PC-3 (cell line): ENCODE results near the gene SEMA5A. TPM values are rescaled to one million over a fixed set of nuclear protein-coding genes. Genes with fewer than 3 reads are reported as not detected.

ENCODE experiments used
- ATAC-seq: fragments of 200-7000 bp; cut with Tn5 transposase; 2 replicates; pipeline ENCODE4 v1.9.1; 2020; ENCODE audit warnings: mild to moderate bottlenecking, moderate library complexity
- BruUV-seq: library from RNA; stranded (reverse); fragments of 400-500 nt; replicated peaks from 2 replicates; lab custom pipeline; 2021; lab: Mats Ljungman, UMichigan
- CTCF ChIA-PET: fragments of 300-600 bp; sonication (Branson Sonifier 250); formaldehyde crosslinking; loops from one replicate; lab custom pipeline; 2022; ENCODE audit warnings: antibody characterized with exemption; lab: Charles Lee
- POLR2A ChIA-PET: fragments of 300-600 bp; sonication (Branson Sonifier 250); formaldehyde crosslinking; loops from one replicate; lab custom pipeline; 2022; ENCODE audit warnings: antibody characterized with exemption; ENCODE audit not compliant: unreplicated experiment; lab: Charles Lee
- DNase-seq: peaks from one replicate; pipeline ENCODE4 v3.0.0-alpha.2; 2015
- H2AFZ ChIP-seq: fragments of 300-600 bp; sonication (generic); 2 replicates; pipeline ENCODE4 v1.6.0; 2016; ENCODE audit warnings: antibody characterized with exemption, low read length
- H3F3A ChIP-seq: fragments of 300-600 bp; sonication (generic); one replicate; pipeline ENCODE4 v1.6.0; 2017; ENCODE audit warnings: antibody characterized with exemption, low read length, control low read depth, mild to moderate bottlenecking; ENCODE audit not compliant: unreplicated experiment
- H3K27ac ChIP-seq: fragments of 300-600 bp; sonication (generic); 2 replicates; pipeline ENCODE4 v1.5.1; 2016; ENCODE audit warnings: mild to moderate bottlenecking, low read length
- H3K27me3 ChIP-seq: fragments of 300-600 bp; sonication (generic); 2 replicates; pipeline ENCODE4 v1.6.1; 2016; ENCODE audit warnings: low read length, mixed read lengths
- H3K36me3 ChIP-seq: fragments of 300-600 bp; sonication (generic); 2 replicates; pipeline ENCODE4 v1.6.1; 2016; ENCODE audit warnings: low read depth, mixed run types, low read length, mixed read lengths
- H3K4me1 ChIP-seq: fragments of 300-600 bp; sonication (generic); 2 replicates; pipeline ENCODE4 v1.5.1; 2016; ENCODE audit warnings: low read length; ENCODE audit not compliant: insufficient read depth
- H3K4me2 ChIP-seq: fragments of 300-600 bp; sonication (generic); 2 replicates; pipeline ENCODE4 v1.6.0; 2016; ENCODE audit warnings: low read length
- H3K4me3 ChIP-seq: fragments of 300-600 bp; sonication (generic); 2 replicates; pipeline ENCODE4 v1.5.1; 2016; ENCODE audit warnings: mild to moderate bottlenecking, low read length, mixed read lengths
- H3K79me2 ChIP-seq: fragments of 300-600 bp; sonication (generic); 2 replicates; pipeline ENCODE4 v1.6.1; 2017; ENCODE audit warnings: low read length, mixed read lengths
- H3K9ac ChIP-seq: fragments of 300-600 bp; sonication (generic); 2 replicates; pipeline ENCODE4 v1.6.0; 2016; ENCODE audit warnings: mild to moderate bottlenecking, low read length
- H3K9me2 ChIP-seq: fragments of 300-600 bp; sonication (generic); replicated peaks from 2 replicates; pipeline ENCODE4 v1.6.1; 2016; ENCODE audit warnings: mixed run types, low read length, mixed read lengths
- H3K9me3 ChIP-seq: fragments of 300-600 bp; sonication (generic); 2 replicates; pipeline ENCODE4 v1.6.1; 2016; ENCODE audit warnings: low read length, mixed read lengths
- H4K20me1 ChIP-seq: fragments of 300-600 bp; sonication (generic); 2 replicates; pipeline ENCODE4 v1.6.1; 2016; ENCODE audit warnings: low read length, mixed read lengths
- EZH2 ChIP-seq: fragments of 300-600 bp; sonication (generic); IDR thresholded peaks from one replicate; pipeline ENCODE4 v1.6.1; 2017; ENCODE audit warnings: antibody characterized with exemption, mild to moderate bottlenecking, low read length; ENCODE audit not compliant: unreplicated experiment
- EZH2phosphoT487 ChIP-seq: fragments of 300-600 bp; sonication (generic); IDR thresholded peaks from 2 replicates; pipeline ENCODE4 v1.6.1; 2018; ENCODE audit warnings: mild to moderate bottlenecking, antibody characterized with exemption, low read length, borderline replicate concordance
- intact Hi-C: fragments of 100-400 bp; cut with micrococcal nuclease; formaldehyde crosslinking; loops from 2 replicates; pipeline ENCODE4 v1.9.0; 2023
- total RNA-seq: library from RNA; depleted of rRNA; stranded (reverse); fragments of >200 nt; gene quantifications from 2 replicates; pipeline ENCODE4 v1.2.3, GENCODE V29; 2014
- TF ChIP-seq, protein P1 (sequence below): fragments of 300-600 bp; sonication (generic); conservative IDR thresholded peaks from 2 replicates; pipeline ENCODE4 v1.5.1; 2017; ENCODE audit warnings: antibody characterized with exemption, low read depth, mild to moderate bottlenecking, low read length

Gene SEMA5A
- total RNA-seq, 1 experiment from 2014 or later, result 4.4 TPM

DNA sequence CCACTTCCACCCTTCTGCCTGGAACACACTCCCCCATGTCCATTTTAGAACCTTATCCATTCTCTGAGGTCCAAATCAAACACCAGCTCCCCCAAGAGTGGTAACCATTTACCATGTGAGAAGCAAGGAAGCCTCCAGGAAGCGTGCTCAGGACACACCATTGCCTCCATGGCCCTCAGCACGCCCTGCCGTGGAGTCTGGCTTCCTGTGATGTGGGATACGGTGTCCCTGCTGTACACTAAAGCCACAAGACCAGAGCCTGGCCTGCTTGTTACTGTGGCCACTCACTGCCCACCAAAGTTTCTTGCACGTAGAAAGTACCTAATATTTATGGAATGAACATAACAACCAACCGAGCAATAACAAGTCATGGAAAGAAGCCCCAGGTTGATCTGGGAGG, 151.7 kb downstream of the SEMA5A start:
- intact Hi-C loops, result no loop called here
- DNase-seq, result no peak
- Histone ChIP-seq H3K9ac (no peak overlapping the region), H3K27me3 (no peaks in the 10 kb centered on the region), H3K36me3 (no peaks in the 10 kb centered on the region), H4K20me1 (no peaks in the 10 kb centered on the region), H3K4me2 (no peak overlapping the region), H3F3A (no peaks in the 10 kb centered on the region), H3K9me3 (no peaks in the 10 kb centered on the region), H3K27ac (no peak overlapping the region), H3K4me1 (no peaks in the 10 kb centered on the region), H3K79me2 (no peaks in the 10 kb centered on the region), H3K4me3 (no peak overlapping the region), H3K9me2 (no peaks in the 10 kb centered on the region), H2AFZ (no peak overlapping the region)
- ChIA-PET CTCF (no interaction called here), POLR2A (no interaction called here)
- no peak for TF ChIP-seq EZH2
- ATAC-seq, result no peak
- BruUV-seq, result no TSS peak

DNA sequence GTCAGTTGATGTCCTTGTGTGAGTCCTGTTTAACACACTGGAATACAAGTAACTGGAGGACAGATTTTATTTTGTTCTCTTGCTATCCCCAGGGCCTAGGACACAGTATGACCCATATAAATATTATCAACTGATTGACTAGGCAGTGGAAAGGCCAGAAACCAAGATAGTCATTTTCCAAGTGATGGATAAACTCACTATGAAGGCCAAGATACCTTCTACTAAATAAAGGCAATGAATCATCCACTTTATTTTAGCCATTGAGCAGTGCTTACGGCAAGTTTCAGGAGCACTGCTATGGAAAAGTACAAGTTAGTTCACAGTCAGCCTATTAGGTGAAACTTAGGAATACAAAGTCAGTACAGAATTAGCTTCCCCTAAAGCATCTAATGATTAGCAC, 153.2 kb downstream of the SEMA5A start:
- Histone ChIP-seq H3K4me3 (no peak overlapping the region), H3K36me3 (no peaks in the 10 kb centered on the region), H3K79me2 (no peaks in the 10 kb centered on the region), H2AFZ (no peak overlapping the region), H3K27ac (no peak overlapping the region), H3K9me2 (no peaks in the 10 kb centered on the region), H3F3A (no peaks in the 10 kb centered on the region), H3K27me3 (no peaks in the 10 kb centered on the region), H3K4me1 (no peaks in the 10 kb centered on the region; the same call in 1 of the 2 replicates), H4K20me1 (no peaks in the 10 kb centered on the region), H3K4me2 (no peak overlapping the region), H3K9me3 (no peaks in the 10 kb centered on the region), H3K9ac (no peak overlapping the region)
- intact Hi-C loops, result no loop called here
- TF ChIP-seq EZH2phosphoT487, result no peak
- no peak for TF ChIP-seq EZH2
- TF ChIP-seq, protein P1, sequence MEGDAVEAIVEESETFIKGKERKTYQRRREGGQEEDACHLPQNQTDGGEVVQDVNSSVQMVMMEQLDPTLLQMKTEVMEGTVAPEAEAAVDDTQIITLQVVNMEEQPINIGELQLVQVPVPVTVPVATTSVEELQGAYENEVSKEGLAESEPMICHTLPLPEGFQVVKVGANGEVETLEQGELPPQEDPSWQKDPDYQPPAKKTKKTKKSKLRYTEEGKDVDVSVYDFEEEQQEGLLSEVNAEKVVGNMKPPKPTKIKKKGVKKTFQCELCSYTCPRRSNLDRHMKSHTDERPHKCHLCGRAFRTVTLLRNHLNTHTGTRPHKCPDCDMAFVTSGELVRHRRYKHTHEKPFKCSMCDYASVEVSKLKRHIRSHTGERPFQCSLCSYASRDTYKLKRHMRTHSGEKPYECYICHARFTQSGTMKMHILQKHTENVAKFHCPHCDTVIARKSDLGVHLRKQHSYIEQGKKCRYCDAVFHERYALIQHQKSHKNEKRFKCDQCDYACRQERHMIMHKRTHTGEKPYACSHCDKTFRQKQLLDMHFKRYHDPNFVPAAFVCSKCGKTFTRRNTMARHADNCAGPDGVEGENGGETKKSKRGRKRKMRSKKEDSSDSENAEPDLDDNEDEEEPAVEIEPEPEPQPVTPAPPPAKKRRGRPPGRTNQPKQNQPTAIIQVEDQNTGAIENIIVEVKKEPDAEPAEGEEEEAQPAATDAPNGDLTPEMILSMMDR, result no peak
- no peak for DNase-seq
- ChIA-PET POLR2A (interaction anchor here (0.6 kb wide), 1 partner anchor 15 kb away, joined by 3 read pairs; no protein-coding TSS in a partner anchor), CTCF (no interaction called here)
- BruUV-seq, result no TSS peak
- ATAC-seq, result no peak

DNA sequence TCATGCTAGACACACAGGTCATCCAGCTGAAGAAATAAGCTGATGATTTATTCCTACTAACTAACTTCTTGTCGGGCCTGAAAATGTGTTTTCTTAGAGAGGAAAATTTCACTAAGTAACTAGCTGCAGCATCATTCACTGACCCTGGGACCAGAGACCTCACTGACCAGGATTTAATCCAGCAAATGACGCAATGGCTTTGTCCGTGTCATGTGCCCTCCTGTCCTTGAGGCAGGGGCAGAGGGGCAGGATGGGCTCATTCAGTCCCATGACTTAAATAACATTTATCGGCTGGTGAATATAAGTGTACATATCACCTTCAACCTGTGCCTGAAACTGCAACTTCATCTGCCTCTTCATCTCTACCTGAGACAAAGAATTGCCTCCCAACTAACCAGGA, 154.8 kb downstream of the SEMA5A start:
- no TSS peak for BruUV-seq
- no peaks in the 10 kb centered on the region for H3K27me3 ChIP-seq
- H3K9ac ChIP-seq, result no peak overlapping the region
- ChIA-PET POLR2A (no interaction called here), CTCF (no interaction called here)
- H3K27ac ChIP-seq, result no peak overlapping the region
- H4K20me1 ChIP-seq, result no peaks in the 10 kb centered on the region
- TF ChIP-seq, protein P1, result no peak
- TF ChIP-seq EZH2 (no peak), EZH2phosphoT487 (no peak)
- no peaks in the 10 kb centered on the region; the same call in 1 of the 2 replicates for H3K4me1 ChIP-seq
- H3K9me3 ChIP-seq, result no peaks in the 10 kb centered on the region
- no peaks in the 10 kb centered on the region for H3K36me3 ChIP-seq
- H3K4me2 ChIP-seq, result no peak overlapping the region
- no peak overlapping the region for H3K4me3 ChIP-seq
- no peaks in the 10 kb centered on the region for H3F3A ChIP-seq
- no peaks in the 10 kb centered on the region for H3K9me2 ChIP-seq
- no peak for DNase-seq
- H2AFZ ChIP-seq, result no peak overlapping the region
- no peak for ATAC-seq
- intact Hi-C loops, result no loop called here
- H3K79me2 ChIP-seq, result no peaks in the 10 kb centered on the region
